ENCODE measurements around the gene PTPRK. TPM values are rescaled to one million over a fixed set of nuclear protein-coding genes. Genes with fewer than 3 reads are reported as not detected.

Gene PTPRK
- total RNA-seq, 4 donors from 2014 or later, result 7.3 to 22.9 (median 13.0) TPM

GRCh38 chr6:128526152-128526914 lies 5.9 kb upstream of the PTPRK start:
- in situ Hi-C loops (cut with MboI; ENCODE audit: low sequenced_read_pairs in 4 of 4) (no loop called here), intact Hi-C loops (cut with DNase I; ENCODE audit: low total_unique reads) (no loop called here)
- DNase-seq (no peak), ATAC-seq (no peak)
- TF ChIP-seq CTCF (IDR thresholded peaks at IDR 0.05 in 4 of 5, conservative IDR thresholded peaks at IDR 0.05 in 1 of 5) (no peak), POLR2A (IDR thresholded peaks at IDR 0.05) (no peak)
- H3K36me3 ChIP-seq, result no peaks in the 10 kb centered on the region
- no peaks in the 10 kb centered on the region for H3K27me3 ChIP-seq
- peaks cover 0 to 2% of the 10 kb centered on the region in 2 donors for H3K4me1 ChIP-seq
- H3K27ac ChIP-seq, result no peak overlapping the region
- H3K4me3 ChIP-seq, result no peak overlapping the region
- H3K9me3 ChIP-seq, result no peaks in the 10 kb centered on the region

- in situ Hi-C loops (cut with MboI; ENCODE audit: low sequenced_read_pairs in 4 of 4), result no loop called here
- H3K27ac ChIP-seq, result no peak overlapping the region
Observed at GRCh38 chr6:128525406-128525805, 5.0 kb upstream of the PTPRK start.

GRCh38 chr6:128521282-128521632 lies 858 bp upstream of the PTPRK start:
- intact Hi-C loops (cut with DNase I; ENCODE audit: low total_unique reads), result no loop called here
- no peak for ATAC-seq

More at GRCh38 chr6:128525406-128525805, 5.0 kb upstream of the PTPRK start:
- TF ChIP-seq POLR2A (IDR thresholded peaks at IDR 0.05) (no peak), CTCF (IDR thresholded peaks at IDR 0.05 in 4 of 5, conservative IDR thresholded peaks at IDR 0.05 in 1 of 5) (no peak)
- Histone ChIP-seq H3K4me1 (peaks cover 0 to 5% of the 10 kb centered on the region in 2 donors), H3K9me3 (no peaks in the 10 kb centered on the region), H3K36me3 (no peaks in the 10 kb centered on the region), H3K4me3 (no peak overlapping the region), H3K27me3 (no peaks in the 10 kb centered on the region)
- intact Hi-C loops (cut with DNase I; ENCODE audit: low total_unique reads), result no loop called here
- ATAC-seq, result no peak
- DNase-seq, result no peak

GRCh38 chr6:128519931-128520435 lies 416 bp downstream of the PTPRK start:
- no peaks in the 10 kb centered on the region for H3K27me3 ChIP-seq
- no peaks in the 10 kb centered on the region for H3K9me3 ChIP-seq
- H3K4me1 ChIP-seq, result peaks cover 23 to 32% of the 10 kb centered on the region in 2 donors
- peak overlapping the region; percentile 93 to 98 (median 96) for H3K27ac ChIP-seq
- ATAC-seq (peak; percentile 71 to 73), DNase-seq (peak; percentile 5 to 48)
- intact Hi-C loops (cut with DNase I; ENCODE audit: low total_unique reads), result no loop called here
- TF ChIP-seq CTCF (IDR thresholded peaks at IDR 0.05 in 4 of 5, conservative IDR thresholded peaks at IDR 0.05 in 1 of 5) (no peak), POLR2A (IDR thresholded peaks at IDR 0.05) (no peak)
- peak overlapping the region; percentile 69 to 97 (median 90) for H3K4me3 ChIP-seq
- in situ Hi-C loops (cut with MboI; ENCODE audit: low sequenced_read_pairs in 4 of 4), result no loop called here
- no peaks in the 10 kb centered on the region for H3K36me3 ChIP-seq

More at GRCh38 chr6:128521282-128521632, 858 bp upstream of the PTPRK start:
- Histone ChIP-seq H3K27ac (peak overlapping the region; percentile 93 to 98 (median 96)), H3K9me3 (no peaks in the 10 kb centered on the region), H3K36me3 (no peaks in the 10 kb centered on the region), H3K4me1 (peaks cover 13 to 20% of the 10 kb centered on the region in 2 donors), H3K27me3 (no peaks in the 10 kb centered on the region), H3K4me3 (peak overlapping the region; percentile 69 to 97 (median 90))
- in situ Hi-C loops (cut with MboI; ENCODE audit: low sequenced_read_pairs in 4 of 4), result no loop called here
- TF ChIP-seq CTCF (IDR thresholded peaks at IDR 0.05 in 4 of 5, conservative IDR thresholded peaks at IDR 0.05 in 1 of 5) (no peak), POLR2A (IDR thresholded peaks at IDR 0.05) (no peak)
- DNase-seq, result no peak
